HL-60 (cell line): ENCODE measurements around the gene KRTAP5-8.
"Not testable (repeated sequence)": the region's sequence is repeated elsewhere in the genome, so short reads cannot be mapped to it uniquely, and the experiment has no call there.

ENCODE experiments used
- CTCF ChIP-seq: IDR thresholded peaks from one replicate; pipeline ENCODE4 v1.5.1; 2011; ENCODE audit warnings: low read length, control low read depth, inconsistent platforms; ENCODE audit not compliant: insufficient read depth
- GABPA ChIP-seq: IDR thresholded peaks from 2 replicates; pipeline ENCODE4 v1.6.1; 2012; ENCODE audit warnings: low read depth
- POLR2AphosphoS5 ChIP-seq: IDR thresholded peaks from 2 replicates; pipeline ENCODE4 v1.6.1; 2012; ENCODE audit warnings: low read depth
- REST ChIP-seq: IDR thresholded peaks from 2 replicates; pipeline ENCODE4 v1.6.1; 2012; ENCODE audit warnings: low read depth; ENCODE audit not compliant: insufficient replicate concordance

GRCh38 chr11:71582969-71583368, 45.1 kb downstream of the KRTAP5-8 start:
- not testable (repeated sequence) for TF ChIP-seq REST, CTCF, POLR2AphosphoS5, GABPA
